Activated CD4-positive, alpha-beta T cell treated with anti-CD3 and anti-CD28 coated beads for 36 hours (primary cell): ENCODE measurements around the gene LHPP. TPM values are rescaled to one million over a fixed set of nuclear protein-coding genes. Genes with fewer than 3 reads are reported as not detected.

Experiments used
- ATAC-seq: fragments of 200-7000 bp; cut with Tn5 transposase; one replicate; pipeline ENCODE4 v1.10.0; 2021; ENCODE audit warnings: mild to moderate bottlenecking, moderate library complexity
- CTCF ChIA-PET: fragments of 350-600 bp; sonication (Branson Sonifier 250); formaldehyde crosslinking; loops from one replicate; lab custom pipeline; 2021; ENCODE audit warnings: antibody characterized with exemption; lab: Charles Lee
- POLR2A ChIA-PET: fragments of 350-600 bp; sonication (Branson Sonifier 250); formaldehyde crosslinking; loops from one replicate; lab custom pipeline; 2021; ENCODE audit warnings: antibody characterized with exemption, inconsistent platforms; lab: Charles Lee
- DNase-seq: peaks from one replicate; pipeline ENCODE4 v3.0.0-alpha.2; 2020
- H3K27ac Mint-ChIP-seq: one replicate; pipeline ENCODE4 v1.8.0; 2021; ENCODE audit warnings: mixed read lengths
- H3K27me3 Mint-ChIP-seq: one replicate; pipeline ENCODE4 v1.8.0; 2021; ENCODE audit warnings: mixed read lengths
- H3K36me3 Mint-ChIP-seq: one replicate; pipeline ENCODE4 v1.8.0; 2021; ENCODE audit warnings: low read depth, mixed read lengths
- H3K4me1 Mint-ChIP-seq: one replicate; pipeline ENCODE4 v1.8.0; 2021; ENCODE audit warnings: mixed read lengths
- H3K4me3 Mint-ChIP-seq: one replicate; pipeline ENCODE4 v1.8.0; 2021; ENCODE audit warnings: mild to moderate bottlenecking, moderate library complexity, mixed read lengths
- H3K9me3 Mint-ChIP-seq: one replicate; pipeline ENCODE4 v1.8.0; 2021; ENCODE audit warnings: low read depth, mixed read lengths
- intact Hi-C, 2 experiments: fragments of 100-400 bp; cut with DNase I in 1 of 2; cut with micrococcal nuclease in 1 of 2; formaldehyde crosslinking; loops; one replicate each; pipeline versions ENCODE4 v1.14.2 to v1.15.1; 2022 to 2024; cut with DNase I, micrococcal nuclease
- total RNA-seq, 2 experiments: library from RNA; stranded (reverse); gene quantifications; one replicate each; pipeline ENCODE4 v1.2.3, GENCODE V29; 2021

The LHPP gene
- total RNA-seq, 2 experiments from 2014 or later, result 11.5 to 14.0 TPM

DNA sequence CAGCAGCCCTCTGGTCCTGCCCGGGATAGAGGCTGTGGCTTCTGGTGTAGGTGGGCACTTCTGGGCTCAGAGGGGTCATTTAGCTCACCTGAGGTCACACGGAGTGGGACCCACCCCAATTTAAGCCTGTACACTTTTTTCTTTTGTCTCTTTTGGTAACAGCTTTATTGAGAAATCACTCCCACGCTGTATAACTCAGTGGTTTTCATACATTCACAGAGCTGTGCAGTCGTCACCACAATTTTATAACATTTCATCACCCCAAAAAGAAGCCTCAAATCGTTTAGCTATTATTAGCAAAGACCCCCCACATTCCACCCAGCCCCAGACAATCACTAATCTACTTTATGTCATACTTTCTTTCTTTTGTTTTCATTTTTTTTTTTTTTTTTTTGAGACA, 62.3 kb downstream of the LHPP start:
- no peak for ATAC-seq
- POLR2A ChIA-PET, result no interaction called here
- CTCF ChIA-PET, result interaction anchor here (0.8 kb wide), 1 partner anchor 303 kb away, joined by 3 read pairs; no protein-coding TSS in a partner anchor
- Mint-ChIP-seq H3K9me3 (no peaks in the 10 kb centered on the region), H3K4me3 (no peak overlapping the region), H3K27ac (no peak overlapping the region), H3K36me3 (no peaks in the 10 kb centered on the region), H3K27me3 (no peaks in the 10 kb centered on the region), H3K4me1 (no peaks in the 10 kb centered on the region)
- DNase-seq, result no peak
- intact Hi-C loops, result no loop called here

DNA sequence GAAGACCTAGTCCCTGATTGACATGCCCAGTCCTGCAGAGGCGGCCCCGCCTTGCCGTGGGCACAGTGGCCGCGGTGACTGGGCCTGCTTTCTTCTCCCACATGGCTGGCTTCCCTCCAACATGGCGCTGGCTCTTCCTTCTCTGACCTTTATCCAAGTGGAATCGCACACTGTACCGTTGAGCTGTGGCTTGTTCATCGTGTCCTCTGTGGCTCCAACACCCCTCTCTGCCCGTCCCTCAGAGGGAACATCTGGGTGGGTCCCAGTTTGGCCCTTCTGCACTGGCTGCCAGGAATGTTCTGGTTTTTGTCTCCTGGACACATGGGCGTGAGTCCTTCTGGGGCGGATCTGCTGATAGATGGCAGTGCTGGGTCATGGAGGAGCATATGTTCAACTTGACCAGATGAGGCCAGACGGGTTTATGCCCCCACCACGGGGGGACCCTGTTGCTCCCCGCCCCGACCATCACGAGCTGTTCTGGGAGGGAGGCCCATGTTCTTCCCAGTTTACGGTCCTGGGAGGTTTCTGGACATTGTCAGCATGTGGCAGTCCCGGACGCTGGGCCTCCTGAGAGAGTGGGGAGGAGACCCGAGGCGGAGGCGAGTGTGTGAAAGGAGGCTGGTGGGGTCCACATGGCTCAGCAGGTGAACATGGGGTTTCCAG, 63.5 kb downstream of the LHPP start:
- Mint-ChIP-seq H3K27ac (no peak overlapping the region), H3K27me3 (no peaks in the 10 kb centered on the region), H3K4me1 (peaks cover under 1% of the 10 kb centered on the region), H3K4me3 (no peak overlapping the region), H3K36me3 (no peaks in the 10 kb centered on the region), H3K9me3 (no peaks in the 10 kb centered on the region)
- DNase-seq (no peak), ATAC-seq (no peak)
- intact Hi-C loops, result no loop called here
- ChIA-PET CTCF (interaction anchor here (0.6 kb wide), 1 partner anchor 204 kb away, joined by 3 read pairs; no protein-coding TSS in a partner anchor), POLR2A (no interaction called here)

DNA sequence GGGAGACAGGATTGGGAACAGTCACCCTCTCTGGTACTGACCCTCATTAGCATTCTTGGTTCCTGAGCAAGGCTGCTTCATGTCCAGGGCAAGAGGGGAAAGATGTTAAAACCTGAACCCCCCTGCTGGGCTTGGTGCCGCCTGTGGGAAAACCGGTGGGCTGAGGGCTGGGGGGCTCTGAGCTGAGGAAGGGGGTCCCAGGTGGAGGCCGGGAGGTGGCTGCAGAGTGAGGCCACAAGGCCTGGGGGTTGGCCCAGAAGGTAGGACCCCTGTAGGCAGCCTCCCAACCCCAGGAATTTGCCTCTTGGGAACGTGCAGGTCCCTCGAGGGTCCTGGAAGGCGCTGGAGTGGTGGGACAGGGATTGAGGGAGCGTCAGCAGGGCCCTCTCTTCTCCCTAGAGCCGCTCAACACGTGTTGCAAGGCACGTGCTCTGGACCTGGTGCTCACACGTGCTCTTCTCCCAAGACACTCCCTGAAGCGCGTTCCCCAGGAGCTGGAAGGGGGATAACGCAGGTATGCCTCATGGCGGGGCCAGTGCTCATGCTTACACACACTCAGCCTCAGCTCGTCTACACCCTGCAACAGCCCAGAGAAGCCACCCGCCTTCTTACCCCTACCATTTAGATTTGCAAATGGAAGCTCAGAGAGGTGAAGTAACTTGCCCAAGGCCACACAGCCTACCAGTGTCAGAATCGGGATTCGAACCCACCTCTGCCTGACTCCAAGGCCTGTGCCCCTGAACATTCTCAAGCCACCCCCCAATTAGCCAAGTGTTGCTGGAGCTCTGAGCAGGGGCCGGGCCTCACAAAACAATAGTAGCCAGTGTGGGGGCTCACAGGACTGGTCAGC, 64.4 kb downstream of the LHPP start:
- Mint-ChIP-seq H3K4me3 (no peak overlapping the region), H3K27ac (no peak overlapping the region), H3K9me3 (no peaks in the 10 kb centered on the region), H3K4me1 (peaks cover 4% of the 10 kb centered on the region), H3K36me3 (no peaks in the 10 kb centered on the region), H3K27me3 (no peaks in the 10 kb centered on the region)
- CTCF ChIA-PET, result interaction anchor here (0.6 kb wide), 1 partner anchor 40 kb away, joined by 3 read pairs; no protein-coding TSS in a partner anchor
- intact Hi-C loops, result no loop called here
- DNase-seq, result no peak
- no peak for ATAC-seq
- POLR2A ChIA-PET, result no interaction called here

DNA sequence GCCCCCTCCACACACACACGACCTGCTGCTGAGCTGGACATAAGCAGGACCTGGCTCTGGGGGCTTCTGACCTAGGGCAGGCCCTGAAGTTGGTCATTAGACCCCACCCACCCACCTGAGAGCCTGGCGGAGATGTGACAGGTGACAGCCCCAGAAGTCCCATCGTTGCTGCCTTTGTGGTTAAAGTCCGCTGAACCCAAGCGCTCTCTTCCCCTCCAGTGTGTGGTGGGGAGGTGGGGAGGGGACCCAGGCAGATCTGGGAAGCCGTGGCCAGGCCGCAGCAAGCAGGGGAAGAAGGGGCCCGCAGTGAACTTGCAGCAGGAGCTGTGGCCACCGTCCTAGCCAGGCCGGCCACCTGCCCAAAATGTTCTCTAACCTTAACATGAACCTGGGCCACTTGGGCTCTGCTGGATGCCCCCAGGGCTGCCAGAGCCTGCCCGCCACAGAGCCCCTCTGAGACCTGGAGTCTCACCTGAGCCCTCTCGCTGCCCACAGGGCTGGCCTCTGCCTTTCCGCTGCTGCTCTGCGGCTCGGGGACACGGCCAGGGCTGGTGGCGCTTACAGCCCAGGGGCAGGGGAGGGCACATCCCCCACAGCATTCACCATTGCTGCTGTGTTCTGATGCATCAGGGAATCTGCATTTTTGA, 65.1 kb downstream of the LHPP start:
- no peaks in the 10 kb centered on the region for H3K9me3 Mint-ChIP-seq
- H3K27me3 Mint-ChIP-seq, result no peaks in the 10 kb centered on the region
- intact Hi-C loops, result no loop called here
- no peak for ATAC-seq
- ChIA-PET CTCF (interaction anchor here (0.6 kb wide), 1 partner anchor 41 kb away, joined by 3 read pairs; no protein-coding TSS in a partner anchor), POLR2A (no interaction called here)
- no peak for DNase-seq
- H3K36me3 Mint-ChIP-seq, result no peaks in the 10 kb centered on the region
- H3K27ac Mint-ChIP-seq, result no peak overlapping the region
- H3K4me3 Mint-ChIP-seq, result no peak overlapping the region
- peaks cover 4% of the 10 kb centered on the region for H3K4me1 Mint-ChIP-seq

DNA sequence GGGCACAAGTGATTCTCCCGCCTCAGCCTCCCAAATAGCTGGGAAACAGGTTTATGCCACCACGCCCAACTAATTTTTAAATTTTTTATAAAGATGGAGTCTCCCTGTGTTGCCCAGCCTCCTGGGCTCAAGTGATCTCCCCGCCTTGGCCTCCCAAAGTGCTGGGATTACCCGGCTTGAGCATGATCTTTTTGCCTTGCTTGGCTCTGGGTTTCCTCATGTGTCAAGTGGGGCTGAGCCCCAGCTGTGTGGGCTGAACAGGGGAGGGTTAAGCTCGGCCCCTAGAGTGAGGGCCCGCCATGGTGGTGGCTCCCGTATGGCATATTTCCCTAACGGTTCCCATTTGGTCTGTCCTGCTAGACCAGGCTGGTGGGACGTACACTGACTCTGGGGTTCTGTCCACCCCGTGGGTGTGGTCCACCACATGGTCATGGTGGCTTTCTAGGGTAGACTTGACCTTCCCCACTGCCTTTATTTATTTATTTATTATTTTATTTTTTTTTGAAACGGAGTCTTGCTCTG, 66.3 kb downstream of the LHPP start:
- Mint-ChIP-seq H3K9me3 (no peaks in the 10 kb centered on the region), H3K27ac (no peak overlapping the region), H3K36me3 (no peaks in the 10 kb centered on the region), H3K4me3 (no peak overlapping the region), H3K4me1 (peaks cover 4% of the 10 kb centered on the region), H3K27me3 (no peaks in the 10 kb centered on the region)
- POLR2A ChIA-PET, result no interaction called here
- intact Hi-C loops, result no loop called here
- ATAC-seq (no peak), DNase-seq (no peak)
- CTCF ChIA-PET, result interaction anchor here (1.3 kb wide), 1 partner anchor 219 kb away, joined by 6 read pairs; no protein-coding TSS in a partner anchor

DNA sequence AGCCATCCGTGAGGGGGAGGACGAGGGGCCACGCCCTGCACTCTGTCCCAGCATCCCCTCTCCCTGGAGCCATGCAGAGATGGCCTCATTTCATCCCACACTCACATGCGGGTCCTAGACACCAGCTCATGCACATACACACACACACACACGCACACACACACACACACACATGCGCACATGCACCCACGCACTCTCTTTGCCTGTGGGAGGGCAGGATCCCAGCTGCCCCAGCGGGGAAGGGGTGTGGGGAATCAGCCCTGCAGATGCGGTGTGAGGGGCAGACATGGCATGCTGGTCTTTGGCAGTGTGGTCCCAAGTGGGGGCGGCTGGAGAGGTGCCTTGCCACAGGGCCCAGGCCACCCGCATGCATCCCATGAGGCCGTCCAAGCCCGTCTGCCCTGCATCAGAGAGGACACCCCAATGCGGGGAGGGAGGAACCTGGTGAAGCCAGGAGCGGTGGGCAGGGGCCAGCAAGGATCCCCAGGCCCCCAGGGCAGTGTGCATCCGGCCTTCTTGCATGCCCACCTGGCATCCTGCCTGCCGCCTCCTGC, 68.1 kb downstream of the LHPP start:
- Mint-ChIP-seq H3K9me3 (no peaks in the 10 kb centered on the region), H3K4me1 (peaks cover 4% of the 10 kb centered on the region), H3K36me3 (no peaks in the 10 kb centered on the region), H3K27me3 (no peaks in the 10 kb centered on the region), H3K4me3 (no peak overlapping the region), H3K27ac (no peak overlapping the region)
- DNase-seq (no peak), ATAC-seq (no peak)
- CTCF ChIA-PET, result interaction anchor here (0.7 to 2.2 kb wide), 8 partner anchors 16 to 298 kb away, joined by 3 to 20 read pairs (median 6); no protein-coding TSS in a partner anchor
- intact Hi-C loops, result loop anchor here (1.0 to 10.0 kb wide), 5 partner anchors 212 to 532 kb away; no protein-coding TSS in a partner anchor
- POLR2A ChIA-PET, result no interaction called here

DNA sequence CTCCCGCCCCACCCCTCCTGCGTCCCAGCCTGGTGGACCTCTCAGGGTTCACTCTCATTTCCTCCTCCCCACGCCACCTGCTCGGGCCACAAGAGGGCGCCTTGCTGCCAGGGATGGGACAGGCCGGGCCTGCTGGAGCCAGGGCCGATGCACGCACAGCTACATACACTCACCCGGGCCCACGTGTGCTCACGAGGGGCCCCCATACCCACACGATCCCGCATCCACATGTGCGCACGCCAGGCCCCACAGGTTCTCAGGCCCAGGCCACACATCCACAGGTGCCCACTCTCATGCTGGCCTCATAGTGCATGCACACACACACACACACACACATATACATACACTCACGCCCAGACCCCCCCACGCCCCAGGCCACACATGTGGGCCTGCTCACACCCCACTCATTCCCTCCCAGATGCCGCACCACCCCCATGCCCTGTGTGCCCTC, 68.6 kb downstream of the LHPP start:
- Mint-ChIP-seq H3K4me3 (no peak overlapping the region), H3K27me3 (no peaks in the 10 kb centered on the region), H3K27ac (no peak overlapping the region), H3K9me3 (no peaks in the 10 kb centered on the region), H3K4me1 (peaks cover 4% of the 10 kb centered on the region), H3K36me3 (no peaks in the 10 kb centered on the region)
- ChIA-PET POLR2A (no interaction called here), CTCF (interaction anchor here (0.6 to 2.2 kb wide), 14 partner anchors 15 to 531 kb away, joined by 3 to 20 read pairs (median 3); no protein-coding TSS in a partner anchor)
- DNase-seq, result peak; percentile 92
- intact Hi-C loops, result loop anchor here (1.0 to 10.0 kb wide), 5 partner anchors 211 to 531 kb away; no protein-coding TSS in a partner anchor
- ATAC-seq, result peak; percentile 97

DNA sequence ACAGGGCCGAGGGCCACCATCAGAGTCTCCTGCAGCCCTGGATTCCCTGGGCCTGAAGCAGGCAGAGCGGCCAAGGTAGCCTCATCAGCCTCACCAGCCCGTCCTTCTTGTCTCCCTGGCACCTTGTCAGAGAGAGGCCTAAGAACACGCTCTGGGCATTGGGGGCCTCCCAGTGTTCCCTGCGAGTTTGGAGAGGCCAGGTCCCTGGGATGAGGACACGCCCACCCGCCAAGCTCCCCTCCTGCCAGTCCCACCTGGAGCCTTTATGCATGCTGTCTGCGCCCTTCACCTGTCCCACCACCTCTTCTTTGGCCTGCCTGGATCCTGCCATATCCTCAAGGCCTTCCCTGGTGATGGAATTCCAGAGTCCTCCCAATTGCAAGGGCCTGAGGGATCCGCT, 69.2 kb downstream of the LHPP start:
- Mint-ChIP-seq H3K27me3 (no peaks in the 10 kb centered on the region), H3K36me3 (no peaks in the 10 kb centered on the region), H3K9me3 (no peaks in the 10 kb centered on the region), H3K4me3 (no peak overlapping the region), H3K4me1 (peaks cover 4% of the 10 kb centered on the region), H3K27ac (no peak overlapping the region)
- intact Hi-C loops, result loop anchor here (1.0 to 10.0 kb wide), 5 partner anchors 210 to 530 kb away; no protein-coding TSS in a partner anchor
- CTCF ChIA-PET, result interaction anchor here (0.6 to 2.2 kb wide), 15 partner anchors 15 to 530 kb away, joined by 3 to 20 read pairs (median 3); no protein-coding TSS in a partner anchor
- DNase-seq, result no peak
- POLR2A ChIA-PET, result interaction anchor here (0.7 kb wide), 1 partner anchor 526 kb away, joined by 3 read pairs; no protein-coding TSS in a partner anchor
- ATAC-seq, result no peak

DNA sequence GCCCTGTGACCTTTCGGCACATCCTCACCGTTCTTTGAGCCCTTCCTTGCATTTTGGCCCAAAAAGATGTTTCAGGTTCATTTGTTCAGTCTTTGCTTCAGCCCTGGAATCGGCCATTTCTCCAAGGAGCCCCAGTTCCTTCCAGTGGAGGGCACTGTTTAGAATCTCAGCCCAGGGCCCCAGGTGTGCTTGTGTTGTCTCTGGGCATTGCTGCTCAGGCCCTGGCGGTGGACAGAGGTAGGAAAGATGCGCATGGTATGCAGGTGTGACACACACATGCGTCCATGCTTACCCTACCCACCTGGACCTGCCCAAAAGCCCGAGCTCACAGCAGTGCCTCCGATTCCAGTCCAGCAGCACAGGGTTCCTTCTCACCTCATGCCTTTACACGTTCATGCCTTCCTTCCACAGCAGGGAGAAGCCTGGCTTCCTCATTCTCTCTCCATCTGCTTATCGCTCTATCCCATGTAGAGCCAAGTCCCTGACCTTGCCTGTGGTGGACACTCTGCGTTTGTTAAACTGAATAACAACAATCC, 70.6 kb downstream of the LHPP start:
- no peak overlapping the region for H3K4me3 Mint-ChIP-seq
- no peaks in the 10 kb centered on the region for H3K9me3 Mint-ChIP-seq
- no peak overlapping the region for H3K27ac Mint-ChIP-seq
- POLR2A ChIA-PET, result no interaction called here
- intact Hi-C loops, result loop anchor here in 1 of 2 experiments (10.0 kb wide), 1 partner anchor 443 kb away; no protein-coding TSS in a partner anchor
- DNase-seq (no peak), ATAC-seq (no peak)
- H3K27me3 Mint-ChIP-seq, result no peaks in the 10 kb centered on the region
- no peaks in the 10 kb centered on the region for H3K36me3 Mint-ChIP-seq
- CTCF ChIA-PET, result interaction anchor here (0.5 to 1.4 kb wide), 8 partner anchors 13 to 556 kb away, joined by 3 to 6 read pairs (median 4); no protein-coding TSS in a partner anchor
- peaks cover 4% of the 10 kb centered on the region for H3K4me1 Mint-ChIP-seq

DNA sequence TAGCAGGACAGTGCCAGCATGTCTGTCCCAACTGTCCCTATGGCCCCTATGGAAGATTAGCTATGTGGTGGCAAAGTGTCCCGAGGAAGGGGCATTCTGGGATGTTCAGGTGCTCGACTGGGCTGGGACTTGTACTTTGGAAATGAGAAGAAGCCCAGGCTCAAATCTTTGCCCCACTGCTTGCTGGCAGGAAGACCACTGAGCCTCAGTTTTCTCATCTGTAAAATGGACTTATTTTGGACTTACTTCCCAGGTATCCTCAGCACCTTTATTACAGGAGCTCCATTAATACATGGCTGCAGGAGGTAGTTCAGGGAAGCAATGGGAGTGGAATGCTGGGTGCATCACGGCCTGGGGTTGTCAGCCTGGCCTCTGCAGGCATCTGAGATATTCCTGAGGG, 71.2 kb downstream of the LHPP start:
- POLR2A ChIA-PET, result no interaction called here
- intact Hi-C loops, result loop anchor here in 1 of 2 experiments (10.0 kb wide), 1 partner anchor 442 kb away; no protein-coding TSS in a partner anchor
- CTCF ChIA-PET, result interaction anchor here (0.5 to 1.4 kb wide), 7 partner anchors 12 to 555 kb away, joined by 3 to 6 read pairs (median 4); no protein-coding TSS in a partner anchor

More for the DNA sequence above, 71.2 kb downstream of the LHPP start:
- Mint-ChIP-seq H3K36me3 (no peaks in the 10 kb centered on the region), H3K9me3 (no peaks in the 10 kb centered on the region), H3K4me3 (no peak overlapping the region), H3K27ac (no peak overlapping the region), H3K27me3 (no peaks in the 10 kb centered on the region), H3K4me1 (peaks cover 4% of the 10 kb centered on the region)
- ATAC-seq (no peak), DNase-seq (no peak)
